Fibroblast of pulmonary artery (primary cell): ENCODE data around the gene TFDP1.

Experiments
- DNase-seq: peaks from one replicate; pipeline ENCODE4 v3.0.0-alpha.2; 2010; ENCODE audit warnings: low read depth
- H3K4me3 ChIP-seq: replicated peaks from 2 replicates; pipeline ENCODE4 v1.5.1; 2011; ENCODE audit warnings: low read depth, mild to moderate bottlenecking, control low read depth, low read length, moderate library complexity
- CTCF ChIP-seq: IDR thresholded peaks from 2 replicates; pipeline ENCODE4 v1.5.1; 2011; ENCODE audit warnings: mild to moderate bottlenecking, control low read depth, low read length, inconsistent platforms; ENCODE audit errors: missing control alignments

Gene TFDP1

GRCh38 chr13:113650731-113651148 lies 66.2 kb downstream of the TFDP1 start:
- no peak for DNase-seq
- TF ChIP-seq CTCF: no peak
- H3K4me3 ChIP-seq: no peak overlapping the region

- TF ChIP-seq CTCF: no peak
- no peak for DNase-seq
- no peak overlapping the region for H3K4me3 ChIP-seq
Measured at GRCh38 chr13:113651511-113652403, 67.2 kb downstream of the TFDP1 start.

GRCh38 chr13:113652404-113653263 lies 68.1 kb downstream of the TFDP1 start:
- no peak for DNase-seq
- H3K4me3 ChIP-seq: no peak overlapping the region
- no peak for TF ChIP-seq CTCF

DNA sequence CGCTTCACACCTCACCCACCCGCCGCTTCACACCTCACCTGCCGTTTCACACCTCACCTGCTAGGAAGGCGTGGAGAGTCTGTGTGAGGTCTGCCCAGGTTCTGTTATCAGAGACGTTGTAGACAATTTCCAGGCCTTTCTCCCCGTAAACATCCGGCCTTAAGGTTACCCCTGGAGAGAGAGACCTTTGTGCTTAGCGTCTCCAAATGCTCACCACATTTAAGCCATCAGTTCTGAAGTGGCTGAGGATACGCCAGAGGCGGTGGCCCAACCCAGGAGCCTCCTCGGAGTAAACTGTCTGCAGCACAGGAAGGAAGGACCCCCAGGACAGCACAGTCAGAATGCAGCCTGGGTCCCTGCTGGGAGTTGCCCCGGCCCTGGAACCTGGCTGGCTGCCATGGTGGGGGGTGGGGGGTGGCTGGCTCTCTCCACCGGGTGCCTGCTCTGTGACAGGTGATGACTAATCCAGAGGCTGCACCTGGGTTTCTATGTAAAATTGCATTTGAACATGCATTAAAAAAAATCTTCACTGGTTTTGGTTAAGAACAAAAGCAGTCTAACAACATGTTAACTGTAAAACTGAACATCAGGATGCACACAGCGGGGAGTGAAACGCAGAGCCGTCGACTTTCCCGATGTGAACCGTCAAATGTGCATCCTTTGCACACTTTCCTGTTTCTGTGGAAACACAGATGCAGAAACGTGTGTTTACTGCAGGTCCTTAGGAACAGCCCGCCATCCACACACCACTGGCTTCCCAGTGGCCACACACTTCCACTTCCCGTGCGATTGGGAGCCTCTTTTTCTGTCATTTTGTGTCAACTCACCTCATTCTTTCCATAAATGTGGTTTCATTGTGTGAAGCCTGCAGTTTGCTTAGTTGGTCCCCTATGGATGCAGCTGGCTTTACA lies 69.0 kb downstream of the TFDP1 start:
- H3K4me3 ChIP-seq: no peak overlapping the region
- no peak for TF ChIP-seq CTCF
- DNase-seq: no peak

GRCh38 chr13:113654175-113654560 lies 69.6 kb downstream of the TFDP1 start:
- TF ChIP-seq CTCF: no peak
- DNase-seq: no peak
- no peak overlapping the region for H3K4me3 ChIP-seq

DNA sequence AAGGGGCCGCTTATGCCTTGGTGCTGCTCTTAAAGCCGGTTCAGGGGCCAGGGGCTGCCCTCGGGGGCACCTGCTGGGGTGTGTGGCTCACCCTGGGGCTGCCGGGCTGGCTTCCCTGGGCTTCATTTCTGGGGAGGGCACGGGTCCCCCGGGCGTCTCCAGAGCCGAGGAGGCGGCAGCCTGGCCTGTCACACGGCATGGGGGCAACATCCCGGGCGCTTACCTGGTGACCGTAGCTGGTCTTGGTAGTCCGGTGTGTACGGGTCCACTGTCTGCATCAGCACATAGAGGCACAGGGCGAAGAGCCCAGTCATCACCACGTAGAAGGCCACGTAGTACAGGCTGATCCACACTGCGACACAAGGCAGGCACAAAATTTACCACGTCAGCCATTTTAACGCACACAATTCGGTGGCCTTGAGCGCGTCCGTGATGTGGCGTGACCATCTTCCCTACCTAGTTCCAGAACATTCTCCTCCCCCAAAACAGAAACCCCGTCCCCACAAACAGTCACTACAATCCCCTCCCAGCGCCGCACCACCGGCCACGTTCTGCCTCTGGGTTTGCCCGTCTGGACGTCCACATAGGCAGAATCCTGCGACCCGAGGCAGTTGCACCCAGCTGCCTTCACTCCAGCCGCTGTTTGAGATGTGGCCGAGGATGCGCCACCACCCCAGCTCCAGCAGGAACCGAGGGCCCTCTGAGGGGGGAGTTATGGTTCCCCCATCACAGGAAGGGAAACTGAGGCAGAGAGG lies 70.2 kb downstream of the TFDP1 start:
- no peak for TF ChIP-seq CTCF
- no peak for DNase-seq
- no peak overlapping the region for H3K4me3 ChIP-seq
